K562 (cell line): Measurements from ENCODE around the gene COX6B1. TPM values are rescaled to one million over a fixed set of nuclear protein-coding genes. Genes with fewer than 3 reads are reported as not detected.

Experiments used
- BACH1 ChIP-seq: fragments of 200-800 bp; sonication (Bioruptor generic); IDR thresholded peaks from 2 replicates; pipeline ENCODE4 v1.6.1; 2016; ENCODE audit warnings: missing genetic modification characterization, missing compliant biosample characterization
- CHD2 ChIP-seq: IDR thresholded peaks from 2 replicates; pipeline ENCODE4 v1.6.1; 2011; ENCODE audit warnings: low read depth, low read length
- CREM ChIP-seq: IDR thresholded peaks from 2 replicates; pipeline ENCODE4 v1.6.1; 2014; ENCODE audit warnings: antibody characterized with exemption, low read depth
- HBP1 ChIP-seq: fragments of 450-650 bp; formaldehyde crosslinking; IDR thresholded peaks from 2 replicates; pipeline ENCODE4 v1.4.0; 2022; ENCODE audit warnings: missing genetic modification characterization
- IRF9 ChIP-seq: fragments of 450-650 bp; IDR thresholded peaks from 2 replicates; pipeline ENCODE4 v1.6.1; 2016; ENCODE audit warnings: missing biosample characterization, missing genetic modification characterization
- KLF1 ChIP-seq: fragments of 450-650 bp; IDR thresholded peaks from 2 replicates; pipeline ENCODE4 v1.6.1; 2016; ENCODE audit warnings: missing genetic modification characterization, missing compliant biosample characterization
- MTA1 ChIP-seq: fragments of 450-650 bp; IDR thresholded peaks from 2 replicates; pipeline ENCODE4 v1.6.1; 2017; ENCODE audit warnings: borderline replicate concordance
- MYBL2 ChIP-seq, 2 experiments: fragments of 450-650 bp in 1 of 2; sonication (generic) in 1 of 2; formaldehyde crosslinking in 1 of 2; IDR thresholded peaks; 2 replicates each; pipeline versions ENCODE4 v1.6.1 to v1.8.1; 2017 to 2022; ENCODE audit warnings: borderline replicate concordance in 1 of 2, inconsistent platforms in 1 of 2, low read depth in 1 of 2, mild to moderate bottlenecking in 1 of 2, missing genetic modification reagents in 1 of 2, moderate library complexity in 1 of 2
- MYNN ChIP-seq, 2 experiments: sonication (generic); formaldehyde crosslinking in 1 of 2; IDR thresholded peaks; 2 replicates each; pipeline versions ENCODE4 v1.5.0 to v1.6.1; 2016 to 2020; ENCODE audit warnings: antibody characterized with exemption in 1 of 2, missing genetic modification reagents in 1 of 2
- NBN ChIP-seq: fragments of 450-650 bp; IDR thresholded peaks from 2 replicates; pipeline ENCODE4 v1.6.1; 2016; ENCODE audit warnings: low read depth, mild to moderate bottlenecking
- NFXL1 ChIP-seq: fragments of 450-650 bp; formaldehyde crosslinking; IDR thresholded peaks from 2 replicates; pipeline ENCODE4 v1.4.0; 2021; ENCODE audit warnings: mild to moderate bottlenecking
- RAD51 ChIP-seq: fragments of 450-650 bp; IDR thresholded peaks from 2 replicates; pipeline ENCODE4 v1.7.1; 2016; ENCODE audit warnings: low read depth, mild to moderate bottlenecking, borderline replicate concordance
- RBBP5 ChIP-seq: fragments of 200-600 bp; sonication (generic); IDR thresholded peaks from 2 replicates; pipeline ENCODE4 v1.6.1; 2012; ENCODE audit warnings: borderline replicate concordance, mild to moderate bottlenecking, low read length, control low read depth, inconsistent platforms; ENCODE audit not compliant: insufficient read depth, poor library complexity, severe bottlenecking
- RBM17 ChIP-seq: fragments of 200-400 bp; formaldehyde crosslinking; IDR thresholded peaks from 2 replicates; pipeline ENCODE4 v1.6.1; 2017; ENCODE audit warnings: low read depth, mild to moderate bottlenecking, low read length, borderline replicate concordance
- SP2 ChIP-seq: IDR thresholded peaks from 2 replicates; pipeline ENCODE4 v1.6.1; 2011; ENCODE audit warnings: mild to moderate bottlenecking, low read depth, low read length, moderate library complexity; ENCODE audit not compliant: poor library complexity, severe bottlenecking; ENCODE audit errors: extremely low read depth
- SPI1 ChIP-seq: IDR thresholded peaks from 2 replicates; pipeline ENCODE4 v1.6.1; 2011; ENCODE audit warnings: low read depth, low read length, control low read depth, borderline replicate concordance
- STAG1 ChIP-seq: sonication (generic); formaldehyde crosslinking; IDR thresholded peaks from 2 replicates; pipeline ENCODE4 v1.5.0; 2020; ENCODE audit warnings: missing genetic modification reagents, borderline replicate concordance
- THRA ChIP-seq: fragments of 450-650 bp; IDR thresholded peaks from 2 replicates; pipeline ENCODE4 v1.6.1; 2017; ENCODE audit warnings: mild to moderate bottlenecking, moderate library complexity
- TRIM25 ChIP-seq: fragments of 450-650 bp; IDR thresholded peaks from 2 replicates; pipeline ENCODE4 v1.7.0; 2016; ENCODE audit warnings: borderline replicate concordance
- U2AF2 ChIP-seq: fragments of 200-400 bp; formaldehyde crosslinking; optimal IDR thresholded peaks from 2 replicates; pipeline ENCODE3; 2017; ENCODE audit warnings: low read depth, mild to moderate bottlenecking, low read length
- XRCC5 ChIP-seq: fragments of 200-400 bp; formaldehyde crosslinking; IDR thresholded peaks from 2 replicates; pipeline ENCODE4 v1.6.1; 2017; ENCODE audit warnings: low read depth, mild to moderate bottlenecking, low read length
- ZFP1 ChIP-seq: fragments of 450-650 bp; formaldehyde crosslinking; IDR thresholded peaks from 2 replicates; pipeline ENCODE4 v1.4.0; 2020; ENCODE audit warnings: mild to moderate bottlenecking, mixed read lengths
- ZNF830 ChIP-seq: fragments of 250-450 bp; sonication (Bioruptor Pico); IDR thresholded peaks from 2 replicates; pipeline ENCODE4 v1.5.0; 2021; ENCODE audit warnings: mild to moderate bottlenecking
- polyA plus RNA-seq, 8 experiments: library from polyadenylated mRNA; depleted of rRNA in 4 of 8; stranded (reverse) in 5 of 8; unstranded in 3 of 8; fragments of >200 nt; fragmentation: Nextera tagmentation in 2 of 8; fragmentation: Illumina TruSeq in 1 of 8; extraction: Ambion mirVana in 2 of 8; extraction: Trizol in 1 of 8; gene quantifications; 2 replicates each; pipeline versions ENCODE4 v1.2.1 to v1.2.3, GENCODE V29; 2011 to 2014; ENCODE audit warnings: inconsistent platforms in 1 of 8, missing spikeins in 1 of 8
- total RNA-seq, 7 experiments: library from RNA; depleted of rRNA in 6 of 7; stranded (reverse); fragments of >200 nt in 6 of 7; fragmentation: Illumina TruSeq in 2 of 7; extraction: Trizol in 2 of 7; gene quantifications; 2 replicates each; pipeline versions ENCODE4 v1.2.1 to v1.2.3, GENCODE V29; 2011 to 2021; ENCODE audit warnings: low replicate concordance in 1 of 7

COX6B1 gene
- total and polyA plus RNA-seq, 9 of the 15 experiments (the other 6 are each of a cell fraction or from before 2014, with no cell fraction given) = 777 to 2,393 (median 1,219) TPM

GRCh38 chr19:35612559-35613321 is 35.4 kb upstream of the COX6B1 start, which contains the start of gene HAUS5 (continued):
- TF ChIP-seq ZNF830 (CRISPR knock-in tag) = 0 out of 2 replicates have a peak, but pooled peaks have one; percentile 58
- no peak for TF ChIP-seq MYNN (IDR thresholded peaks at IDR 0.05)
- TF ChIP-seq MYNN (CRISPR knock-in tag; IDR thresholded peaks at IDR 0.05) = no peak
- peak; percentile 100 for TF ChIP-seq CREM
- TF ChIP-seq RBM17 = no peak
- TF ChIP-seq THRA = no peak
- TF ChIP-seq NBN = peak; percentile 100
- no peak for TF ChIP-seq TRIM25
- no peak for TF ChIP-seq MYBL2 (IDR thresholded peaks at IDR 0.05; ENCODE audit: low read depth)
- TF ChIP-seq MYBL2 (CRISPR knock-in tag; IDR thresholded peaks at IDR 0.05; ENCODE audit: borderline replicate concordance) = no peak
- TF ChIP-seq RBBP5 = peak; percentile 81
- no peak for TF ChIP-seq STAG1 (CRISPR knock-in tag)
- TF ChIP-seq KLF1 (tag) = peak; percentile 56; the same call in 1 of the 2 replicates
- peak; percentile 100 for TF ChIP-seq MTA1
- TF ChIP-seq RAD51 = no peak
- no peak for TF ChIP-seq BACH1
- TF ChIP-seq HBP1 = 0 out of 2 replicates have a peak, but pooled peaks have one; percentile 33
- no peak for TF ChIP-seq SPI1
- no peak for TF ChIP-seq IRF9 (tag)
- TF ChIP-seq U2AF2 = no peak
- no peak for TF ChIP-seq ZFP1 (CRISPR knock-in tag)
- TF ChIP-seq SP2 = no peak
- no peak for TF ChIP-seq CHD2
- TF ChIP-seq XRCC5 = no peak
- no peak for TF ChIP-seq NFXL1 (CRISPR knock-in tag)
